Kidney glomerular epithelial cell (primary cell): ENCODE results near the gene ARHGAP15.
A peak's percentile ranks its signal among the peaks of the same experiment; 100 is the strongest.

Experiments
- DNase-seq: peaks from one replicate; lab custom pipeline; 2025; lab: John Stamatoyannopoulos, UW

The ARHGAP15 gene

DNA sequence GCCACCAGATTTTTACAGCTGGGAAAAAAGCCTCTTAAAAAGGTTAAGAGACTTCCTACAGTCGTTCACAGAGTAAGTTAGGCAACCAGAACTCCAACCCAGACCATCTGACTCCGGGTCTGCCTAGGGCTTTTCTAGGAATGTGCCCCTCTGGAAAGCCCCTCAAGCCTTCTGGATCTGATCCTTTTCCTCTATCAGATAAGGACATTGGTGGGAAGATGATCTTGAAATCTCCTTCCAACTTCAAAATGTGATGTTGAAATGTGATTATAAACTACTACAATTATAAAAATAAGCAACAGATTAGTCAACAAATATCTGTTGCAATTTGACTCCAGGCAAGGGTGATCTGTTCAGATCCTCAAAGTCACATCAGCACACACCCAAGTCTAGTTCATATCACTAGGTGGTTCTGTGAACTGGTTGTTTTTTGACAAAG, 270.4 kb downstream of the ARHGAP15 start:
- no peak for DNase-seq

DNA sequence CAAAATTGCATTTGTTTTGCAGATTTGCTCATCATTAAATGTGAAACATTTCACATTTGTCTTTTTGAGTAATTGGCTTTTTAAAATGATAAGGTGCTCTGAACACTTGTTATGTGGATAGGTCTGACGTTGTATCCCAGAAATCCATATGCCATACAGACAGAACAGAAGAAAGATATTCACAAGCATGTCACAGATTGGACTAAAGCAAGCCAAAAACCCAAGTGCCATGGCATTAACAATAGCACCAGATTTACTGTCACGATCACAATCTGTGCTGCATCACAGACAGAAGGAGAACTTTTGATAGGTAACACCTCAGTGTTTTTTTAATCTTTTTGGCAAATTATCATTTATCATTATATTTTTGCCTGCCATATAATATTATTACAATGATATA, 272.6 kb downstream of the ARHGAP15 start:
- DNase-seq: no peak

DNA sequence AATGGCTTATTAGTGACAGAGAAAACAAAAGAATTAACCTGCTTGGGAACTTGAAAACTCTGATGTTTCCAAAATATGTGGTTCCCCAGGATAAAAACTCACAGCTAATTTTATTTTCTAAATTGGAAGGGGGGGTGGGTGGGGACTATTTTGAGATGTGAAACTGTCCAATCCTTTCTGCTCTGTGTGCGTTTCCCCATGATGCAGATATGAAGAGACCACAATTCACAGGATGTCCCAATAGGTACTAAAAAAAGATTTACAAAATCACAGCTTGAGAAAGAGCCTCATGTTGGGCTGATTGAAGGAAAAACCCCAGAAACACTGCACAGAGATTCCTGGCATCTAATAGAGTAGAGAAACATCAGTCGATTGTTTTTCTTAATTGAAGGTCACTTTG, 273.2 kb downstream of the ARHGAP15 start:
- DNase-seq: no peak

DNA sequence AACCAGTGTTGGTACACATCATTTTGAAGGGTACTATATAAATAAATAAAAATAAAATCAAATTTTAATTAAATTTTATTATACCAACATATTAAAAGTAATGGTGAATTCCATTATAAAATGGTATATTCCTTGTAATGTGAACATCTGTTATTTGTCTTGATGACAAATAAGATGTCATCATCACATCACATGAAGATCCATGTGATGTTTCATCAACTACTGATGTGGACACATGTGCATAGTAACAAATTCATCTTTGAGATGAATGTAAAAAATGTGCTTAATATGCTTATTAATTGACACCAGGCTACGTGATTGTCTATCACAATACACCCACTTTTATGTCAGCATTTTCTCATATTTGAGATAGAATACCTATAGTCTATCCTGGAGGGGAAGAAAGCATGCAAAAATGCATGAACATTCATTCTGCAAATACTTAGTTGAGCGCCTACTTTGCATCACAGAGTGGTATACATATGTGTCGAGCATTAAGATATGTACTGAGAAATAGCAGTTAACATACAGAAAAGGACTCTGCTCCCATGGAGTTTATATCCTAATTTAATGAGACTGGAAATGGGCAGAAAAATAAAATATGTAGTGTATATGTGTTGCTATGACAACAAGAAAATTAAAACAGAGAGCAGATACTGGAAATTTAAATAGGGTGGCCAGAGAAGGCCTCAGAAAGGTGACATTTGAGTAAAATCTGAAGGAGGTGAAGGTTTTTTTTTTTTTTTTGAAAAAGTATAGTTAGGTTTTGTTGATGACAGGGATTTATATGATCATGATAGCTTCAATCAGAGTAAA, 281.1 kb downstream of the ARHGAP15 start:
- no peak for DNase-seq

DNA sequence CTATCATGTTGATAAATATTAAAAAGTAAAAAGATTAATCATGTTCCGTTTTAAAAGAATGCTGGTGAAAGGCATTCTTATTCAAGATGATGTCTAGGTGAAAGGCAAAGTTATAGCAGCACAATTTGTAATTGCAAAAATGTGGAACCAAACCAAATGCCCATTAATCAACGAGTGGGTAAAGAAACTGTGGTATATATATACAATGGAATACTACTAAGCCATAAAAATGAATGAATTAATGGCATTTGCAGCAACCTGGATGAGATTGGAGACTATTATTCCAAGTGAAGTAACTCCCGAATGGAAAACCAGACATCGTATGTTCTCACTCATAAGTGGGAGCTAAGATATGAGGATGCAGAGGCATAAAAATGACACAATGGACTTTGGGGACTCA, 286.4 kb downstream of the ARHGAP15 start:
- DNase-seq: no peak

DNA sequence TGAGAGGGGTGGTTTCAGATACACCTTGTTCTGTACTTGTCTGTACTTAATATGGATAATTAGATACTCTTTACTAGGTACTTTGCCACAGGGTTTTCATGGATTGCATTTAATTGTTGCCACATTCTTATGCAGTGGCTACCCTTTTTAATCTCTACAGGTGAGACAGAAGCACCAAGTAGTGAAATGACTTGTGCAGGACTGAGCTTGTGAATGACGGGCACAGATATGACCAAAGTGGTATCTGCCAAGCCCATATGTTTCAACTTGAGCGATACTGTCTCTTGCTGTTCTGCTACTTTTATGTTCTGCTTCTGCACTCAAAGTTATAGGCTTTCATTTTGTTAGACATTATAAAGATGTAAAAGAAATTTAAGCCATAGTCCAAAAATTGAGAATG, 288.2 kb downstream of the ARHGAP15 start:
- DNase-seq: no peak

DNA sequence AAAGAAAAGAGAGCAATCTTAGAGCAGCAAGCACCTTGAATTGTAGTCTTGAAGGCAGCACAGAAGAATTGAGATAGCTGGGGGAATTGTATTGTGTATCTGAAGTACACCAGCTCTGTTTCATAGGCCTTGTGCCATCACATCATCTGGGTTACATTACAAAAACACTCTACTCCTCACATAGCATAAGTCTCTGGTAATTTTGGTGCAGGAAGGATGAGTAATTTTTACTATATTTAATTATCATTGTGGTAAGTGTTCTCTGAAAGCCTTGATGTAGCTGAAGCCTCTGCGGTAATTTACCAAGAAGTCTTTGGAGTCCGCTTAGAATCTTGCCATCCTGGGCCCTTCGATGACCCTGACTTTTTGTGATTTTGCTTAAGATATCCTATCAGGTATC, 291.1 kb downstream of the ARHGAP15 start:
- DNase-seq: no peak

DNA sequence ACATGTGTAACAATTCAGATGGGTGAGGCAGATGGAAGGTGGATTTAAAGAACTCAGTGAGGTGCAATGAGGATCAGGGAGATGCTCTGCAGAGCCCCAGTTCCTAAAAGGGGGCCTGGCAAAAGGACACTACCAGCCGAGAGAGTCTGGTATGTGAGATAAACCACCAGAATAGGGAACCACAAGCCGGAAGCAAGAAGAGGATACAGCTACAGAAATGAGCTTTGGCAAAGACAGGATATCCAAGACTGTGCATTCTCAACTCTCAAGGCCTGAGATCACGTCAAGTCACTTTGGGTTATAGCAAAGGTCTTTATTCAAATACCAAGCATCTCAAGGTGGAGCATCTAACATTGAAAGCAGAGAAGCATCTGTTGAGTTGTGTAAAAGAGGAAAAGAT, 293.5 kb downstream of the ARHGAP15 start:
- DNase-seq: no peak

DNA sequence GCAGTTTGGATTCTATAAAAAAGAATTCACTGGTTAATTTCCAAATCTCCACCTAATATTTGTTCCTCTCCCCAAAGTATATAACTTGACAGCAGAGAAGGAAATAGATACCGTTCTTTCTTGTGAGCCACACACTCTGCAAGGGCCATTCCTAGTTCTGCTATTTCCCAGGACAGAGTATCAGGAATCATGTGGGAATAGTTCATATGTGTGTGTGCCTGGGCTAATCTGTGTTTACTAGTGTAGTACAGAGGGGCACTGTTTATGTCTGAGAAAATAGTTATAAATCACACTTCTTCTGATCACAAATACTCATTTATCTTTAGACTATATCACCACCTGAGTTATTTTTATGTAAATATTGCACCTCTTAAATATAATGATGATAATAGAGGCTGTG, 296.7 kb downstream of the ARHGAP15 start:
- DNase-seq: no peak

DNA sequence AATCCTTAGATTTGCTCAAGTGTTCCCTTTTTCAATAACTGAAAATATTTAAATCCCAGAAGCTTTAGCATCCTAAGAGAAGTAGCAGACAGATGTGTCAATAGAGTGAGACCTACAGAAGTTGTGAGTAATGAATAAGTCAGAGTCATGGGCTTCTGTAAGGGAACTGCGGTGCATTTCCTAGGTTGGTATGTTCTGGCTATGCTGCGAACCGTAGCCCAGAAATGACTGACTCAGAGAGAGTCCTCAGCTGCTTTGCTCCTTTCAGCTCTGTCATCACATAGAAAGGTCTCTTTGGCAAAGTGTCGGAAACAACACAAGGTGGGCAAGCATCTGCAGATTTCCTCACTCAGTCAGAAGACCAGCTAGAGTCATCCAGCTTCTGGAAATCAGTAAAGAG, 297.1 kb downstream of the ARHGAP15 start:
- peak; percentile 11 for DNase-seq

DNA sequence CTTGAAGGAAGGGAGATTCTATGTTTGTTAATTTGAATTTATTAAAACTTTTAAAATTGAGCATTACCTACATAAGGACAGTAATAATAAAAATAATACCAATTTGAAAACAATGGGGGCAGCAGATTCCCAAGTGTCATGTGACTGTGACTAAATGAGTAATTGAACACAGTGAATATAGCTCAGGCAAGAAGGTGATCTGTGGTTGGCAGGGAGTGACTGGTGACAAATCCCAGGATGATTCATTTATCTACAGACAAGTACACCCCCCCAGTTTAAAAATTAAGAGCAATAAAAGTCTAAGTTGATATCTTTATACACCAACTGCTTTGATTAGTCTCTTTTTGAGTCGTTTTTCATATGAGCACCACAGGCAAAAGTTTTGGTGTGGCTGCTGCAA, 299.5 kb downstream of the ARHGAP15 start:
- no peak for DNase-seq

DNA sequence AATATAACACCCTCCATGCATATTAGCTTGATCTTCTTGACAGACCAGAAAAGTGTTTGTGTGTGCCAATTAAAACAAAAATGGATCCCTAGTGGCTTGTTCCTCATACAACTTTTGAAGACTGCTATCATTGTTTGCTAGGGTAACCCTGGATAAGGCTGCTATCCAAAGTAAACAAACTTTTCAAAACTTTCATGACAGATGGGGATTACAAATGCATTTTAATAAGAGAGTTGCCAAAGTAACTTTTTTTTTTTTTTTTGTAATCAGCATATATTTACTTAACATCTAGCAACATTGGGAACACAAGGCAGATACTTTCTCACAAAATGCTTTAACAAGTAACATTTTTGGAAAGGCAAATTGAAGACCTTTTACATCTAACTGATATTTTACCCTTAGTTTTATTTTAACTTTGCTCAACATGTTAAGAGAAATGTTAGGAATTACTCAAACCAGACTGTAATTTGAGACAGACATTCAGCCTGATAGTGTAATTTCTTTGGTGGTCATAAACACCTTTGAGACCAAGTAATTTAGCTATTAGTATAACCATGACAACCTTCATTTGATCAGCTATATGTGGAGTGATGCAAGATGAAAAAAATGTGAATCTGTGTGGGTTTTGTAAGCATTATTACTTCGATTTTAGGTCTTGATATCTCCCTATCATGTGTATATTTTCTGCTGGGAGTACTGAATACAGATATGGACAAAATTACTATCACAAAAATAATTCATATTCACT, 300.9 kb downstream of the ARHGAP15 start:
- DNase-seq: no peak

DNA sequence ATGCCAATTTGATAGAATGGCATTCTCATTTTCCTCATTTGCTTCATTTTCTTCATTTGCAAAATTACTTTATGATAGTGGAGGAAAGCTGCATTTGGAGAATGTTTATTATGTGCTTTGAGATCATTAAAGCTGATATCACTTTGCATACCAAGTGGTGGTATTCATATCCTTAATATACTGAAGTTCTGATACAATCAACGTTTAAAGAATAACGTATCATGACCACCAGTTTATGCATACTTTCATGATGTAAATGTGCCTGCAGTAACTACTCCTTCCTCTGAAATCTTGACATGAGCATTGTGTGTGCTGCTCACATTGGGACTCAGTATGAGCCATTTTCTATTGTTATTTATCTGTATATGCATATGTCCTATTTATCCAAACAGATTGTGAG, 302.1 kb downstream of the ARHGAP15 start:
- DNase-seq: no peak

DNA sequence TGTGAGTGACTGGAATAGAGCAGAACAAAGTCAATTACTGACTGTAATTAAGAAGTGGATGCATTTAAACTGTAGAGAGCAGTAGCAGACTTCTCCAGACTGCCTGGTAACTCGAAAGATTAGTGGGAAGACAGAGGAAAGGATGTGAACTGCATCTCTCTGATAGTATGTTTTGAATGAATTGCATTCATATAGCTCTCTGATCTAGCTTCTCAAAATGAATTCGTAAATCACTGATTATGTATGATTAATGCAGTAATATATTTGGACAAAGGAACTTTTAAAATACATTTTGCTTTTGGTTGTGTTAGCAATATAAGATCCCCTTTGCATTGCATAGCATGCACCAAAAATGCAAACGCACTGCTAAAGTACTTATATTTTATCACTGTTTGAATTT, 304.0 kb downstream of the ARHGAP15 start:
- DNase-seq: no peak

DNA sequence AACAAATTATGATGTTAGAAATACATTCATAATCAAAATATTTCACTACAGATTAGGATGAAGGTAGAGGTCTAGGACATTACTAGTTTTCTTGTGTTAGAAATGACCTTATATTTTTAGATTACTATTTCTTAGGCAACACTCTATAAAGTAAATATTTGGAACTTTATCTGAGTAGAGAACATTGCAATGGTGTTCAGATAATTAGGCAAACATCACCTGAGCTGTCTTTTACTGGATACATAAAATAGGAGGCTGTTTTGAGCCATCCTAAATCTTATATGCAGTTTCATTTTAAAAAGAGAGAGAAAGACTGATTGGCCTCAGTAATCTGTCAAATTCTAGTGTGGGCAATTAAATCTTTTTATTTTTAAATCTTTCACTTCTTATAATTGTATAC, 304.6 kb downstream of the ARHGAP15 start:
- no peak for DNase-seq

DNA sequence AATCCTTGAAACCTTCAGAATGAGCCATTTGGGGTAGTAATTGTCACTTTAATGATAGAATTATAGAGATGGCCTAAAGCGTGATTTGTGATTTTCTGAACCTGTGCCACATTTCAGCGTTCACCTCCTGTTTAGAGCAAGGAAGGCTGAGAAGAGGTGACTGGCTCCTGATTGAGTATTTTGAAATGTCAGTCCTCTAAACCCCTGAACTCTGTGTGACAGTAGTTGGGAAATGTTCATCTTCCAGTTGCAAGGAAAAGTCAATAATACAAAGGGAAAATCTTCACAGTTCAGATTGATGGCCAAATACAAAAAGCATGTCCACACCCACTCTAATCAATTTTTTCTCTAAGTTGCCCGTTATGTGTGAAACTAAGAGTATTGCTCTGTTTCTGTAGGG, 305.2 kb downstream of the ARHGAP15 start:
- DNase-seq: no peak

DNA sequence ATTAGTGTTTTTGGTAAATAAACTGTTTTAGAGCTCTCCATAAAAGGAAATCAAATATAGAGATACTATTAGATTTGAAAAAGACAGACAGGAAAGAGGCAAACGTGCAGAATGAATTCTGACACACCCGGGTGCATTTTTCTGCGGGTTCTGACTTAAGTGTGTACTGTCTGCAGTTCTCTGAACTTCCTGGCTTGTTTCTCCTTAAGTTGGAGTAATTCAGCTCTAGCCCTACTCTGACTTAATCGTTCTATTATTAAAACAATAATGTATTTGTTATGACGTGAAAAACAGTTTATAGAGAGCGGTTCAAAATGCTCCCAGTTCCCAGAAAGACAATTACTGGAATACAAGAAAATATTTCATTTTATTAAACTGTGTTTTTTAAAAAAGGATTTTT, 305.9 kb downstream of the ARHGAP15 start:
- no peak for DNase-seq

DNA sequence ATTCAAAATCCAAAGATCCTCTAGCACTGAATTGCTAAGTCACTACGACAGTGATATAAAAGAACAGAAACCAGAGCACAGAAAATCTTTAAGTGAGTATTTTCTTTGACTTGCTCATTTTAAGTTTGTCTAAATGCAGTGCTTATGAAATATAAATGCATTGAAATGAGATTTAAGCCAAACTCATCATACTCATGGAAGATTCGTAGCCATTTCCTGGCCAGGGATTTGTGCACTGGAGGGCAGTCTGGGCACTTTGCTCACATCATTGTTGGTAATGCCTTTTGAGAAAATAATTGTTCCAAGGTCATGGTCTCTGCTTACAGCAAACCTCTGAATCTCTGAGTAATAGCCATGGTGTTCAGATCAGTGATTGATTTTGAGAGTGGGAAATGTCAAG, 307.7 kb downstream of the ARHGAP15 start:
- no peak for DNase-seq

DNA sequence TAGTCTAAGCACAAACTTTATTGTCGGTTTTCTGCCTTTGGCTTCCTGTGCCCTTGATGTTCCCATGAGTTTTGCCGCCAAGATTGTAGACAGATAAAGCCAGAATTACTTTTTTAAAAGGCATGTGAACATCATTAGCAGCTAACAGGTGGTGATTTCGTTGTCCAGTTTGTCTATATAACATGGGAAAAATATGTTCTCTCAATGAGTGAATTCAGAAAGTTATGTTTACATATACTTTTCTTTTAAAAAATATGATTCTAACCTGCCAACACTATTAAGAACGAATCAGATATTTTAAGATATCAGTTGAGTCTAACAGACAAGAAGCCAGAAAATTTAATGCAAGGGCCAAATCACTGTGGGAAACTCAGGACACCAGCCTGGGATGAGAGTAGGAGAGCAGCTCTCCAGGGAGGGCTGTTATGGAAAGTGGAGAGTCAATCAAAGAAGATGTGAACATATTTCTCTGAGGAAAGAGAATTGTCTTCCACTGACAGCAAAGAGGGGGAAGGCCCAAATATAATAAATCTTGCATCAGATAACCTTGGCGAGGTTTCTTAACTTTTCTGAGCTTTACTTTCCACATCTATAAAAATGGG, 311.3 kb downstream of the ARHGAP15 start:
- no peak for DNase-seq

DNA sequence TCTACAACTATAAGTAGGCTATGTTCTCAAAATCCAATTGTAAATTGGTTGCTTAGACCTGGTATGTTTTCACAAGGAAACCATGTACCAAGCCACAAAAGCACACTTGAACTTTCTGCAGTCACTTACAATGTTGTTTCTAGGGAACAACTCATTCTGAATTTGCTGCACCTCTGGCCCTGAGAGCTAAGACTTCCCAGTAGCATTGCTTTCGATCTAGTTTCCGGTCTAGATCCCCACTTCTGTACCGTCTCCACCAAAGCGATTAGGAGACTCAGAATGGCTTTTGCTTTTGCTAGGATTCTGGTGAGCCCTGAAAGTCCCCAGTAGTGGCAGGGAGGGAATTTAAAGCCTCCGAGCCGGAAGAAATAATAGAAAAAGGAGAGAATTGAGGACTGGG, 313.0 kb downstream of the ARHGAP15 start:
- no peak for DNase-seq

DNA sequence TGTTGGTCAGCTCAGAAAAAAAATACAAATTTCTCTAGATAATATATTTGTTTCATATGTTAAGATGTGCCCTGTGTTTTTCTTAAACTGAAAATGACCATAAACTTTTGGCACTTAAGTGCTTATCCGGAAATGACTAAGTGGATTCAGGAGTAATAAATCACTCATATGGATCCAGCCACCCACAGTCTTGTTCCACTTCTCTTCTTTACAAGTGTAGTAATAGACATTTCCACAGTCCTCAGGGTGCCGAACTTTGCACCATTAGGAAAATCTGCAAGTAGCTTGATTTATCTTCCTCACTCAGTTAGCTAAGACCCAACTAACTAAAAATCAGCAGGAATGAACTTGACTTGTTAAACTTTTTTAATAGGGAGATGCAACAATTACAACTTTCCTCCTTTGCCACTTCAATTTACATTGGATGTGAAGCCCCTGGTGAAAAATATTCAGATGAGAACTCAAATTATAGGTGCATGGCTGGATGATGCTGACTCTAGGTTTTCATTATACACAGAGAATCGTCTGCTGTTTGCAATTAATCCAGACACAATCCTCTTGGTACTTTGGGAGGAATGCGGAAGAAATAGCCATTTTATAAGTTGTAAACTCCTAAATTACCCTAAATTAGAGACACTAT, 322.5 kb downstream of the ARHGAP15 start:
- DNase-seq: peak; percentile 62

DNA sequence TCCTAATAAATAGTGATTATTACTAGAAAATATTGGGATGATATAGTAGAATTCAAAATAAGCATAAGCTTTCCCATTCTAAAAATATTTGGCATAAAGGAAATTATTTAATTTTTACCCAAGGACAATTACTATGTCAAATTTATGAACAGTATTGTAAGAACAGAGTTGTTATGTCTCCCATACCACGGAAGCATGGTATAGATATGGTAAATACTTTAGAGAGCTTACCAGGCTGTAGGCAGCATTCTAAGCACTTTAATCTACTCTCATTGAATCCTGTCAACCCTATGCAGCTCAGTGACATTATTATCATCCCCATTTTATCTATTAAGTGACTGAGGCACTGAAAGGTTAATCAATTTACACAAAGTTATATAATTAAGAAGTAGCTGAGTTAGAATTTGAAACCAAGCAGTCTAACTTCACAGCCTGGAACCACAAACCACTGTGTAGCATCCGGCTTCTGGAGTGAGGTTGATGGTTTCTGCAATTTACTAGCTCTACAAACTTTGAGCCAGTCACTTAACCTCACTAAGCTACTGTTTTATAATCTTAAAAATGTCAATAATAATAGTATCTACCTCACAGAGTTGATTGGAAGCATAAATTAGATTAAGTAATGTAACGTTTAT, 323.7 kb downstream of the ARHGAP15 start:
- no peak for DNase-seq
